Activated CD8-positive, alpha-beta T cell treated with anti-CD3 and anti-CD28 coated beads for 36 hours (primary cell): ENCODE results near the gene EXPH5. TPM values are rescaled to one million over a fixed set of nuclear protein-coding genes. Genes with fewer than 3 reads are reported as not detected.
"Not testable (repeated sequence)": the region's sequence is repeated elsewhere in the genome, so short reads cannot be mapped to it uniquely, and the experiment has no call there.

Experiments
- ATAC-seq: fragments of 200-7000 bp; cut with Tn5 transposase; one replicate; pipeline ENCODE4 v1.10.0; 2021; ENCODE audit warnings: mild to moderate bottlenecking, moderate library complexity
- CTCF ChIA-PET: fragments of 350-600 bp; sonication (Branson Sonifier 250); formaldehyde crosslinking; loops from one replicate; lab custom pipeline; 2021; ENCODE audit warnings: antibody characterized with exemption; lab: Charles Lee
- POLR2A ChIA-PET: fragments of 350-600 bp; sonication (Branson Sonifier 250); formaldehyde crosslinking; loops from one replicate; lab custom pipeline; 2021; ENCODE audit warnings: antibody characterized with exemption; lab: Charles Lee
- DNase-seq: peaks from one replicate; pipeline ENCODE4 v3.0.0-alpha.2; 2020
- H3K27ac Mint-ChIP-seq: one replicate; pipeline ENCODE4 v1.8.0; 2021; ENCODE audit warnings: mild to moderate bottlenecking, mixed read lengths
- H3K27me3 Mint-ChIP-seq: one replicate; pipeline ENCODE4 v1.8.0; 2021; ENCODE audit warnings: mixed read lengths
- H3K36me3 Mint-ChIP-seq: one replicate; pipeline ENCODE4 v1.8.0; 2021; ENCODE audit warnings: low read depth, mixed read lengths
- H3K4me1 Mint-ChIP-seq: one replicate; pipeline ENCODE4 v1.8.0; 2021; ENCODE audit warnings: low read depth, mixed read lengths
- H3K4me3 Mint-ChIP-seq: one replicate; pipeline ENCODE4 v1.8.0; 2021; ENCODE audit warnings: mild to moderate bottlenecking, moderate library complexity, mixed read lengths
- H3K9me3 Mint-ChIP-seq: one replicate; pipeline ENCODE4 v1.8.0; 2021; ENCODE audit warnings: mixed read lengths
- intact Hi-C: fragments of 100-400 bp; cut with micrococcal nuclease; formaldehyde crosslinking; loops from one replicate; pipeline ENCODE4 v1.10.0; 2022
- total RNA-seq, 2 experiments: library from RNA; stranded (reverse); gene quantifications; one replicate each; pipeline ENCODE4 v1.2.3, GENCODE V29; 2021
- TF ChIP-seq, protein P1 (sequence below): fragments of 200-600 bp; IDR thresholded peaks from one replicate; pipeline ENCODE4 v1.8.0; 2022; ENCODE audit warnings: antibody characterized with exemption, mild to moderate bottlenecking

The EXPH5 gene
- total RNA-seq, 2 experiments from 2014 or later, result 2.9 to 4.1 TPM

DNA sequence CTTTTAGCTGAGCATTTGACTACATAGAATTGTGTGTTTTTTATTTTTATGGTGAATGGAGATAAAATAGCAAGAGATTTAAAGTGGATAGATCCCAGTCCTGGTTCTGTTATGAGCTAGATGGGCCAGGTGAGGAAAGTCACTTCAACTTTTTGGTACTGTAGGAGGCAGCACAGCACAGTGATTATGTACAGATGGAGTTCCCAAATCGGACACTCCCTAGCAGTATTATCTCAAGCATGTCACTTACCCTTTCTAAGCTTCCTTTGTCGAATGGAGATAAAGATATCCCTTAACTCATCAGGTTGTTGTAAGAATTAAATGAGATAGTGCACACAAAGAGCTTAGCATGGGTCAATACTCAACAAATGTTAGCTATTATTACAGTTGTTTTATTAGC is 5.3 kb downstream of the EXPH5 start:
- Mint-ChIP-seq H3K36me3 (no peaks in the 10 kb centered on the region), H3K27me3 (peaks cover 3% of the 10 kb centered on the region), H3K27ac (no peak overlapping the region), H3K4me1 (peaks cover 9% of the 10 kb centered on the region), H3K9me3 (no peaks in the 10 kb centered on the region), H3K4me3 (no peak overlapping the region)
- ATAC-seq, result no peak
- intact Hi-C loops, result no loop called here
- ChIA-PET CTCF (interaction anchor here (1.0 to 1.4 kb wide), 4 partner anchors 10 to 470 kb away, joined by 3 to 8 read pairs (median 5); no protein-coding TSS in a partner anchor), POLR2A (no interaction called here)
- DNase-seq, result no peak
- TF ChIP-seq, protein P1, sequence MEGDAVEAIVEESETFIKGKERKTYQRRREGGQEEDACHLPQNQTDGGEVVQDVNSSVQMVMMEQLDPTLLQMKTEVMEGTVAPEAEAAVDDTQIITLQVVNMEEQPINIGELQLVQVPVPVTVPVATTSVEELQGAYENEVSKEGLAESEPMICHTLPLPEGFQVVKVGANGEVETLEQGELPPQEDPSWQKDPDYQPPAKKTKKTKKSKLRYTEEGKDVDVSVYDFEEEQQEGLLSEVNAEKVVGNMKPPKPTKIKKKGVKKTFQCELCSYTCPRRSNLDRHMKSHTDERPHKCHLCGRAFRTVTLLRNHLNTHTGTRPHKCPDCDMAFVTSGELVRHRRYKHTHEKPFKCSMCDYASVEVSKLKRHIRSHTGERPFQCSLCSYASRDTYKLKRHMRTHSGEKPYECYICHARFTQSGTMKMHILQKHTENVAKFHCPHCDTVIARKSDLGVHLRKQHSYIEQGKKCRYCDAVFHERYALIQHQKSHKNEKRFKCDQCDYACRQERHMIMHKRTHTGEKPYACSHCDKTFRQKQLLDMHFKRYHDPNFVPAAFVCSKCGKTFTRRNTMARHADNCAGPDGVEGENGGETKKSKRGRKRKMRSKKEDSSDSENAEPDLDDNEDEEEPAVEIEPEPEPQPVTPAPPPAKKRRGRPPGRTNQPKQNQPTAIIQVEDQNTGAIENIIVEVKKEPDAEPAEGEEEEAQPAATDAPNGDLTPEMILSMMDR, result no peak

DNA sequence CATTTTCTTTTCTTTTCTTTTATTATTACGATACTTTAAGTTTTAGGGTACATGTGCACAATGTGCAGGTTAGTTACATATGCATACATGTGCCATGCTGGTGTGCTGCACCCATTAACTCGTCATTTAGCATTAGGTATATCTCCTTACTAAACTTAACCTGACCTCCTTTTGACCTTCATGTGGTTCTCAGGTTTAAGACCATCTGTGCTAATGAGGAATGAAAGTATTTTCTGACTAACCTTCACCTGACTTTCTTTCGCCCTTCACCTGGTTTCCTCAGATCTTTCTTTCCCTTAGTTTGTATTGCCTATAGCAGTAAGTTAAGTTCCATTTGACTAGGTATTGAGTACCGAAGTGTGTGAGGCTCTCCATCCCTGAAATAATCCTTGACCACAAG is 6.5 kb downstream of the EXPH5 start:
- peaks cover 3% of the 10 kb centered on the region for H3K27me3 Mint-ChIP-seq
- H3K4me1 Mint-ChIP-seq, result peaks cover 1% of the 10 kb centered on the region
- ATAC-seq (no peak), DNase-seq (no peak)
- intact Hi-C loops, result no loop called here
- no peak overlapping the region for H3K4me3 Mint-ChIP-seq
- ChIA-PET CTCF (no interaction called here), POLR2A (no interaction called here)
- H3K27ac Mint-ChIP-seq, result no peak overlapping the region
- TF ChIP-seq, protein P1, result no peak
- H3K36me3 Mint-ChIP-seq, result no peaks in the 10 kb centered on the region
- no peaks in the 10 kb centered on the region for H3K9me3 Mint-ChIP-seq

DNA sequence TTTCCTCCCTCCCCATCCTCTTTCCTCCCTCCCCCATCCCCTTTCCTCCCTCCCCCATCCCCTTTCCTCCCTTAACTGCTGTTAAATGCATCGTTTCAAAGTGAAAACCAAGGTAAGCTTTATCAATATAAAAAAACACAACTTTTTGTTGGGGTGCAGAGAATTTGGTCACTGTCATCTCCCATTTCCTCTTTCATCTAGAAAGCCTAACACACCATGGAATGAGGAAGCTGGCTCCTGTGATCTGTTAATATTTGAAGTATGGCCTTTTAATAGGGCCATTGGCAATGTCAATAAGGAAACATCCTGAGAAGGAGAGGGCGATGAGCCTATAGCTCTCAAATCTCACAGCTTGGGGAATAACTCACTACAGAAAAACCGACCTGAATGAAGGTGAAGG is 7.0 kb downstream of the EXPH5 start:
- H3K9me3 Mint-ChIP-seq, result no peaks in the 10 kb centered on the region
- POLR2A ChIA-PET, result no interaction called here

DNA sequence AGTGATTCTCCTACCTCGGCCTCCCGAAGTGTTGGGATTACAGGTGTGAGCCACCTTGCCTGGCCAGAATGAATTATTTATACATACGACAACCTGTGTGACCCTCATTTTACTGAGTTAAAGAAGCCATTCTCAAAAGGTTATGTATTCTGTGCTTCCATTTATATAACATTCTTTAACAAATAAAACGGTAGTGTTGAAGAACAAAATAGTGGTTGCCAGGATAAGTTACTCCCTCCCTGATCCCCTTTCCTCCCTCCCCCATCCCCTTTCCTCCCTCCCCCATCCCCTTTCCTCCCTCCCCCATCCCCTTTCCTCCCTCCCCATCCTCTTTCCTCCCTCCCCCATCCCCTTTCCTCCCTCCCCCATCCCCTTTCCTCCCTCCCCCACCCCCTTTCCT is 7.4 kb downstream of the EXPH5 start:
- H3K4me1 Mint-ChIP-seq, intact Hi-C loops: not testable (repeated sequence)

More for the DNA sequence above, 7.0 kb downstream of the EXPH5 start:
- ATAC-seq, result no peak
- Mint-ChIP-seq H3K27me3 (peaks cover 1% of the 10 kb centered on the region), H3K4me3 (no peak overlapping the region), H3K4me1 (no peaks in the 10 kb centered on the region), H3K36me3 (no peaks in the 10 kb centered on the region), H3K27ac (no peak overlapping the region)
- CTCF ChIA-PET, result no interaction called here
- no peak for DNase-seq
- TF ChIP-seq, protein P1, result no peak
- intact Hi-C loops, result no loop called here

DNA sequence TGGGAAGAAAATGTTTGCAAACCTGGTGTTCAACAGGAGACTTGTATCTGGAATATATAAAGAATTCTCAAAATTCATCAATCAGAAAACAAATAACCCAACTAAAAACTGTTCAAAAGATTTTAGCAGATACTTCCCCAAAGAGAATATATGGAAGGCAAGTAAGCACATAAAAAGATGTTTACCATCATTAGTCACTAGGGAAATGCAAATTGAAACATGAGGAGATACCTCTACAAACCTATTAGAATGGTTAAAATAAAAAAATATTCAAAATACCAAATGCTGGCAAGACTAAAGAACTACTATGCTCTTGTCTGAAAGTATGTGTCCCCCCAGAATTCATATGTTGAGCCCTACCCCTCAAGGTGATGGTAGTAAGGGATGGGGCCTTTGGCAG is 8.6 kb downstream of the EXPH5 start:
- POLR2A ChIA-PET, result no interaction called here
- H3K4me1 Mint-ChIP-seq, result no peaks in the 10 kb centered on the region

More for the DNA sequence above, 7.4 kb downstream of the EXPH5 start:
- ATAC-seq, CTCF ChIA-PET, DNase-seq, POLR2A ChIA-PET, H3K9me3 Mint-ChIP-seq, H3K27me3 Mint-ChIP-seq, H3K4me3 Mint-ChIP-seq, H3K27ac Mint-ChIP-seq, H3K36me3 Mint-ChIP-seq: not testable (repeated sequence)

More for the DNA sequence above, 8.6 kb downstream of the EXPH5 start:
- CTCF ChIA-PET, result no interaction called here
- H3K36me3 Mint-ChIP-seq, result no peaks in the 10 kb centered on the region
- no peaks in the 10 kb centered on the region for H3K27me3 Mint-ChIP-seq
- no peak overlapping the region for H3K27ac Mint-ChIP-seq
- DNase-seq, result no peak
- ATAC-seq, result no peak
- no peaks in the 10 kb centered on the region for H3K9me3 Mint-ChIP-seq
- no peak overlapping the region for H3K4me3 Mint-ChIP-seq
- intact Hi-C loops, result no loop called here
- TF ChIP-seq, protein P1, result no peak
